H1 (cell line): ENCODE measurements around the gene PTPRF.

Experiments used
- CHD1 ChIP-seq: IDR thresholded peaks from 2 replicates; pipeline ENCODE4 v1.6.1; 2012; ENCODE audit warnings: low read depth, low read length, improper control_type of control experiment
- CTCF ChIP-seq, 3 experiments: IDR thresholded peaks; 1 replicate in 2 of 3; 2 replicates in 1 of 3; pipeline versions ENCODE4 v1.5.1 to v1.6.1; 2011; ENCODE audit warnings: low read length in 3 of 3, mild to moderate bottlenecking in 3 of 3, inconsistent platforms in 2 of 3, low read depth in 1 of 3, moderate library complexity in 1 of 3; ENCODE audit not compliant: insufficient read depth in 1 of 3; ENCODE audit errors: control extremely low read depth in 1 of 3
- EGR1 ChIP-seq: IDR thresholded peaks from 2 replicates; pipeline ENCODE4 v1.6.1; 2011; ENCODE audit warnings: low read depth, low read length, borderline replicate concordance
- GABPA ChIP-seq: IDR thresholded peaks from 2 replicates; pipeline ENCODE4 v1.6.1; 2011; ENCODE audit warnings: mild to moderate bottlenecking, low read length, moderate library complexity, borderline replicate concordance; ENCODE audit not compliant: insufficient read depth
- NRF1 ChIP-seq: IDR thresholded peaks from 2 replicates; pipeline ENCODE4 v1.6.1; 2011; ENCODE audit warnings: mild to moderate bottlenecking, low read depth, low read length, improper control_type of control experiment
- RAD21 ChIP-seq, 2 experiments: IDR thresholded peaks in 1 of 2; conservative IDR thresholded peaks in 1 of 2; 2 replicates each; pipeline ENCODE4 v1.6.1; 2011; ENCODE audit warnings: low read depth in 2 of 2, low read length in 2 of 2, improper control_type of control experiment in 1 of 2, inconsistent platforms in 1 of 2, mild to moderate bottlenecking in 1 of 2, moderate library complexity in 1 of 2
- RXRA ChIP-seq: IDR thresholded peaks from 2 replicates; pipeline ENCODE4 v1.6.1; 2011; ENCODE audit warnings: low read depth, mild to moderate bottlenecking, low read length, moderate library complexity; ENCODE audit not compliant: insufficient read depth
- SIN3A ChIP-seq, 2 experiments: IDR thresholded peaks in 1 of 2; conservative IDR thresholded peaks in 1 of 2; 2 replicates each; pipeline ENCODE4 v1.6.1; 2011 to 2012; ENCODE audit warnings: low read length in 2 of 2, improper control_type of control experiment in 1 of 2, low read depth in 1 of 2, mild to moderate bottlenecking in 1 of 2
- SP2 ChIP-seq: IDR thresholded peaks from 2 replicates; pipeline ENCODE4 v1.6.1; 2012; ENCODE audit warnings: mild to moderate bottlenecking, low read length, inconsistent platforms
- YY1 ChIP-seq: IDR thresholded peaks from 2 replicates; pipeline ENCODE4 v1.6.1; 2011; ENCODE audit warnings: low read depth, mild to moderate bottlenecking, low read length
- ZNF274 ChIP-seq: IDR thresholded peaks from 2 replicates; pipeline ENCODE4 v1.7.0; 2012; ENCODE audit warnings: low read length, borderline replicate concordance; ENCODE audit errors: extremely low read depth

GRCh38 chr1:43600033-43601020 lies 69.6 kb downstream of the PTPRF start:
- TF ChIP-seq CHD1: no peak
- TF ChIP-seq ZNF274: no peak
- peak in 1 of 3 experiments; percentile 21; a peak in 1 of 4 replicates for TF ChIP-seq CTCF (IDR thresholded peaks at IDR 0.05; ENCODE audit: control extremely low read depth in 1 of 3, insufficient read depth in 1 of 3, low read depth in 1 of 3, low read length in 3 of 3)
- no peak for TF ChIP-seq SIN3A (conservative IDR thresholded peaks at IDR 0.05 in 1 of 2, IDR thresholded peaks at IDR 0.05 in 1 of 2; ENCODE audit: low read depth in 1 of 2, low read length in 2 of 2)
- no peak for TF ChIP-seq GABPA
- no peak for TF ChIP-seq YY1
- TF ChIP-seq SP2: no peak
- no peak for TF ChIP-seq EGR1
- TF ChIP-seq NRF1: no peak
- no peak for TF ChIP-seq RXRA
- TF ChIP-seq RAD21 (IDR thresholded peaks at IDR 0.05 in 1 of 2, conservative IDR thresholded peaks at IDR 0.05 in 1 of 2; ENCODE audit: low read depth in 2 of 2, low read length in 2 of 2): peak in 1 of 2 experiments; percentile 33; a peak in 1 of 4 replicates
